GM06990 (cell line): ENCODE results near the gene TGM2.

Source experiments
- DNase-seq: peaks from one replicate; pipeline ENCODE4 v3.0.0-alpha.2; 2011; ENCODE audit not compliant: insufficient read length; ENCODE audit errors: extremely low read depth
- H3K27me3 ChIP-seq: replicated peaks from 2 replicates; pipeline ENCODE4 v1.6.0; 2011; ENCODE audit warnings: low read length; ENCODE audit not compliant: control insufficient read depth, insufficient read depth
- H3K36me3 ChIP-seq: 2 replicates; pipeline ENCODE4 v1.5.1; 2011; ENCODE audit warnings: low read length; ENCODE audit not compliant: control insufficient read depth, insufficient read depth
- H3K4me3 ChIP-seq: replicated peaks from 2 replicates; pipeline ENCODE4 v1.5.1; 2011; ENCODE audit warnings: low read depth, mild to moderate bottlenecking, control low read depth, low read length
- TF ChIP-seq, protein P1 (sequence below): IDR thresholded peaks from 2 replicates; pipeline ENCODE4 v1.5.1; 2011; ENCODE audit warnings: low read length, control low read depth, mild to moderate bottlenecking, inconsistent platforms; ENCODE audit not compliant: insufficient read depth, poor library complexity, severe bottlenecking

TGM2 gene

DNA sequence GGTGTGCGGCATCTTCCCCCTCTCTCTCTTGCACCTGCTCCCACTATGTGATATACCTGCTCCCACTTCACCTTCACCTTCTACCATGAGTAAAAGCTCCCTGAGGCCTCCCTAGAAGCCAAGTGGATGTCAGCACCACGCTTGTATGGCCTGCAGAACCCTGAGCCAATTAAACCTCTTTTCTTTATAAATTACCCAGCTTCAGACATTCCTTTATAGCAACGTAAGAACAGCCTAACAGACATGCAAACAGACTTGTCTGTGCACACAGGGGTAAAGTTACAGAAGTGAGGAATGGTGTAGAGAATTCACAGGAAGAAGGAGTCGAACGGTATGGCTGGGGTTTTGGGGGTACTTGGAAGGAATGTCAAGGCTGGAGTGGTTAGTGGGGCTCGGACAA is 14.8 kb upstream of the TGM2 start:
- TF ChIP-seq, protein P1, sequence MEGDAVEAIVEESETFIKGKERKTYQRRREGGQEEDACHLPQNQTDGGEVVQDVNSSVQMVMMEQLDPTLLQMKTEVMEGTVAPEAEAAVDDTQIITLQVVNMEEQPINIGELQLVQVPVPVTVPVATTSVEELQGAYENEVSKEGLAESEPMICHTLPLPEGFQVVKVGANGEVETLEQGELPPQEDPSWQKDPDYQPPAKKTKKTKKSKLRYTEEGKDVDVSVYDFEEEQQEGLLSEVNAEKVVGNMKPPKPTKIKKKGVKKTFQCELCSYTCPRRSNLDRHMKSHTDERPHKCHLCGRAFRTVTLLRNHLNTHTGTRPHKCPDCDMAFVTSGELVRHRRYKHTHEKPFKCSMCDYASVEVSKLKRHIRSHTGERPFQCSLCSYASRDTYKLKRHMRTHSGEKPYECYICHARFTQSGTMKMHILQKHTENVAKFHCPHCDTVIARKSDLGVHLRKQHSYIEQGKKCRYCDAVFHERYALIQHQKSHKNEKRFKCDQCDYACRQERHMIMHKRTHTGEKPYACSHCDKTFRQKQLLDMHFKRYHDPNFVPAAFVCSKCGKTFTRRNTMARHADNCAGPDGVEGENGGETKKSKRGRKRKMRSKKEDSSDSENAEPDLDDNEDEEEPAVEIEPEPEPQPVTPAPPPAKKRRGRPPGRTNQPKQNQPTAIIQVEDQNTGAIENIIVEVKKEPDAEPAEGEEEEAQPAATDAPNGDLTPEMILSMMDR = no peak
- Histone ChIP-seq H3K4me3 (no peak overlapping the region), H3K27me3 (no peaks in the 10 kb centered on the region), H3K36me3 (no peaks in the 10 kb centered on the region)
- DNase-seq = no peak

DNA sequence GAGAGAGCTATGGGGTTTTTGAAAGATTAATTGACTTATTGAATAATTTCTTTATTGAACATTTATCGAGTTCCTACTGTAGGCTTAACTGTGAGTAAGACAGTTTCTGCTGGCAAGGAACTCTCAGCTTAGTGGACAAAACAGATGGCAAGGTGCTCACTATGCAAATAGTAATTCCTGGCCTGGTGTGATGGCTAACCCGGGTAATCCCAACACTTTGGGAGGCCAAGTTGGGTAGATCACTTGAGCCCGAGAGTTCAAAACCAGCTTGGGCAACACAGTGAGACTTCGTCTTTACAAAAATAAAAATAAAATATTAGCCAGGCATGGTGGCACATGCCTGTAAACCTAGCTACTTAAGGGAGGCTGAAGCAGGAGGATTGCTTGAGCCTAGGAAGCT is 13.5 kb upstream of the TGM2 start:
- no peak for DNase-seq
- no peaks in the 10 kb centered on the region for H3K36me3 ChIP-seq
- TF ChIP-seq, protein P1 = no peak
- H3K27me3 ChIP-seq = no peaks in the 10 kb centered on the region
- no peak overlapping the region for H3K4me3 ChIP-seq

DNA sequence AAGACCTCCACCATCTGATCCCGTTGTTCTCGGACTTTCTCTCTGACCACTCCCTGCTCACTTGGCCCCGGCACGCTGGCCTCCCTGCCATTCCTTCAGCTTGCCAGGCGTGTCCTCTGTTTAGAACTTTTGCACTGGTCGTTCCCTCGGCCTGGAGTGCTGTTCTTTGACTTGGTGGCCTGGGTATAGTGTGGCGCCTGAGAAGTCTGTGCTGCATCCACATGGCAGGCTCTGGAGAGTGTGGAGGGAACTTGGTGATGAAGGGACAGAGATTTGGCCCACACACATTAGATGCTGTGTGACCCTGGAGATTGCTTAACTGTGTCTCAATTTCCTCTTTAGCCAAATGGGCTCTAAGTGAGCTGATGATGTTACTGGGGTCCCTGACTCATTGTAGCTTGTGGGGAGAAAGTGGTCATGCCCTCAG is 13.0 kb upstream of the TGM2 start:
- Histone ChIP-seq H3K4me3 (no peak overlapping the region), H3K36me3 (no peaks in the 10 kb centered on the region), H3K27me3 (no peaks in the 10 kb centered on the region)
- TF ChIP-seq, protein P1 = no peak
- DNase-seq = no peak

DNA sequence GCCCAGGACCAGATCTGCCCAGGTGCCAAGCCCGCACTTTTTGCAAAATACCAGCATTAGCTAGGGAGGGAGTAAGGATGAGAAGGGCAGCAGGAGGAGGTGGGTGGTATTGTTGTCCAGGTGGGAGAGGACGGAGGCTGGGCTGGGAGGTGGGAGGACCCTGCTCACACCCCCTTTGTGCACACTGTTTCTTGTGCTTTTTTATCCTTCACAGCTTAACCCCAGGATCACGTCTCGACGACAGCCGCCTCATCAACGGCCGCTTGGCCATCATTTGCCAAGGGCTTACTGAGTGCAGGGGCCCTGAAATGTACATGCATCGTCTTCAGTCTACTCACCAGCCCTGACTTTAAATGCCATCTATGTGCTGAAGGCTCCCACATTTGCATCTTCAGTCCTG is 12.1 kb upstream of the TGM2 start:
- DNase-seq = no peak

DNA sequence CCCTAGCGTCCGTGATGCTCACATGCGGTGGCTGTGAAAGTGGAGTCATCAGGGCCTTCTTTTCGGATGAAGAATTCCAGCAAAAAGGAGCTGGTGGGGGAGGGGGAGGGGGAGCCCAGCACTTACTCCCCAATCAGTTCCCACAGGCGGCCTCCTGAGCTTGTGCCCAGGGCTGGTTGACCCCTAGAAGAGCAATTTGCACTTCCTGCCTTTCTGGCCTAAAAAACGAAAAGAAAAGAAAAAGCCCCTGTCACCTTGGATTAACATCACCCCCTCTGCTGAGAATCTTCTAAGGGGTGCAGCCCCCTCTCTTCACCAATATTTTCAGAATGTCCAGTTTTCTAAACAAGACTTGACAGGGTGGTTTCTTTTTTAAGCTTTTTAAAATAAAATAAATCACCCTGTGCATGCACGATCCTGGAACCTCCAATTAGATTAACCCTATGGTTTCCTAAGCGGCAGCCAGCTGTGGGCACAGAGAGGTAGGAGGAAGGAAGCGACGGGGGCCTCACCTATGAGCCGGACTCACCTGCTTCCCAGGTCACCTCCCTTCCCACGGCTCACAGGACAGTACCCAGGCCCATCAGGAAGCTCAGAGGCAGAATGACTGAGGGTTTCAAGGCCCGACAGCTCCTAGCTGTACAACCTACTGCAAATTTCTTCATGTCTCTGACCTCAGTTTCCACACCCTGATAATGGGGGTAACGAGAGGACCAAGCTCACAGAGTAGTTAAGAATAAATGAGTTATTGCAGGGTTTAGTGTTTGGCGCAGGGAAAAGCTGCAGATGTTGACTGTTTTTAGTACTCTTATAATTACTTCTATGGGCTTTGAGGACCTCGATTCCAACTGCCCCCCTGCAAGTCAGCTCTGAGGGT is 10.5 kb upstream of the TGM2 start:
- DNase-seq = no peak
- H3K36me3 ChIP-seq = no peaks in the 10 kb centered on the region
- H3K4me3 ChIP-seq = no peak overlapping the region
- H3K27me3 ChIP-seq = no peaks in the 10 kb centered on the region
- TF ChIP-seq, protein P1 = no peak

More for the DNA sequence above, 12.1 kb upstream of the TGM2 start:
- Histone ChIP-seq H3K27me3 (no peaks in the 10 kb centered on the region), H3K4me3 (no peak overlapping the region), H3K36me3 (no peaks in the 10 kb centered on the region)
- TF ChIP-seq, protein P1 = no peak
